Left forelimb (tissue), 1 donor: ENCODE data around the gene CORO7.

Source experiments
- DNase-seq: peaks from one replicate; pipeline ENCODE4 v3.0.0-alpha.2; 2018; ENCODE audit warnings: low spot score

Gene CORO7

GRCh38 chr16:4383591-4384444, 32.6 kb downstream of the CORO7 start:
- no peak for DNase-seq

- DNase-seq = no peak
Observed at GRCh38 chr16:4382795-4383357, 33.5 kb downstream of the CORO7 start.

- no peak for DNase-seq
Observed at GRCh38 chr16:4381935-4382794, 34.2 kb downstream of the CORO7 start.

DNA sequence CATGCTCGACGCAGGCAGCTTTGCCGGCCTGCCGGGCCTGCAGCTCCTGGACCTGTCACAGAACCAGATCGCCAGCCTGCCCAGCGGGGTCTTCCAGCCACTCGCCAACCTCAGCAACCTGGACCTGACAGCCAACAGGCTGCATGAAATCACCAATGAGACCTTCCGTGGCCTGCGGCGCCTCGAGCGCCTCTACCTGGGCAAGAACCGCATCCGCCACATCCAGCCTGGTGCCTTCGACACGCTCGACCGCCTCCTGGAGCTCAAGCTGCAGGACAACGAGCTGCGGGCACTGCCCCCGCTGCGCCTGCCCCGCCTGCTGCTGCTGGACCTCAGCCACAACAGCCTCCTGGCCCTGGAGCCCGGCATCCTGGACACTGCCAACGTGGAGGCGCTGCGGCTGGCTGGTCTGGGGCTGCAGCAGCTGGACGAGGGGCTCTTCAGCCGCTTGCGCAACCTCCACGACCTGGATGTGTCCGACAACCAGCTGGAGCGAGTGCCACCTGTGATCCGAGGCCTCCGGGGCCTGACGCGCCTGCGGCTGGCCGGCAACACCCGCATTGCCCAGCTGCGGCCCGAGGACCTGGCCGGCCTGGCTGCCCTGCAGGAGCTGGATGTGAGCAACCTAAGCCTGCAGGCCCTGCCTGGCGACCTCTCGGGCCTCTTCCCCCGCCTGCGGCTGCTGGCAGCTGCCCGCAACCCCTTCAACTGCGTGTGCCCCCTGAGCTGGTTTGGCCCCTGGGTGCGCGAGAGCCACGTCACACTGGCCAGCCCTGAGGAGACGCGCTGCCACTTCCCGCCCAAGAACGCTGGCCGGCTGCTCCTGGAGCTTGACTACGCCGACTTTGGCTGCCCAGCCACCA, 35.1 kb downstream of the CORO7 start:
- no peak for DNase-seq

GRCh38 chr16:4380119-4381063, 36.0 kb downstream of the CORO7 start:
- no peak for DNase-seq

- DNase-seq = no peak
Observed at GRCh38 chr16:4378999-4379690, 37.3 kb downstream of the CORO7 start.

GRCh38 chr16:4378161-4378666, 38.2 kb downstream of the CORO7 start:
- DNase-seq = no peak

- DNase-seq = no peak
Observed at GRCh38 chr16:4377573-4378154, 38.7 kb downstream of the CORO7 start.

DNA sequence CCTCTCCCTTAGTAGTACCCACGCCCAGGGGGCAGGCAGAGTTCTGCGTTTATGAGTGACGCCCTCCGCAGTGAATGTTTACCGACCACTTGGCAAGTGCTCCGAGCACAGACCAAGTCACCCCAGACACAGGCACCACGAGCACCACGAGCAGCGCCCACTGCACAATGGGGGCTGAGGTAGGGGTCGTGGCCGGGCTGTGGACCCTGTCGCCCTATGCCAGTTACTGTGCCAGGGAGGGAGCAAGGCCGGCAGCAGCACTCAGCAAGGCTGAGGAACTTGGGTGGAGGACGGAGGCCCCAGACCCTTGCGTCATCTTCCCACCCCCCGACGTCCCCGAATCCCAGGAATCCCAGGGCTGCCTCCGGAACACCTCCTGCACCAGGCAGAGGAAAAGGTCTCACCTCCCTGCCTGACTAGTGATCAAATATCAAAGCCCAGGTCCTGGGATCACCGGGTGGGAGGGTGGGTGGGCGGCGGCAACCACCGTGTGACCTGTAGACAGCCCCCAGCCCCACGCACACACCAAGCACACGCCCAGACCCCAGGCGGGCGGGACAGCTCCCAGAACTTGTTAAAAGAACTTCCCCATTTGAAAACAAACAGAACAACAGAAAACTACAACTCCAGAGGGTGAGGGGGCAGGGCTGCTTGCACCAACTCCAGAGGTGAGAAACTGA, 39.4 kb downstream of the CORO7 start:
- DNase-seq = no peak

GRCh38 chr16:4376126-4376892, 40.1 kb downstream of the CORO7 start:
- peak; percentile 90 for DNase-seq

DNA sequence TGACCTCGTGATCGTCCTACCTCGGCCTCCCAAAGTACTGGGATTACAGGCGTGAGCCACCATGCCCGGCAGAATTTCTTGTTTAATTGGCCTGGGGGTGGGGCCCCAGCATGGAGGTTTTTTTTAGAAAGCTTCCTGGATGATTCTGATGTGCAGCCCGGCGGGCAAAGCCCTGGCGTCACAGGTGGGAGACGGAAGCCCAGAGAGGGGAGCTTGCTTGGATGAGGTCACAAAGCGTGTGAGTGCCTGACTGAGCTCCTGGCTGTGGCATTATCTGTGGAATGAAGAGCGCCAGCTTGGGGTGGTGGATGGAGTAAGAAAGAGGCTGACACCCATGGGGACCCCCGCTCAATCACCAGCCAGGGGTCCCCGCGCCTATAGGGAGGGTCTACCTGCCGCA, 40.7 kb downstream of the CORO7 start:
- no peak for DNase-seq

DNA sequence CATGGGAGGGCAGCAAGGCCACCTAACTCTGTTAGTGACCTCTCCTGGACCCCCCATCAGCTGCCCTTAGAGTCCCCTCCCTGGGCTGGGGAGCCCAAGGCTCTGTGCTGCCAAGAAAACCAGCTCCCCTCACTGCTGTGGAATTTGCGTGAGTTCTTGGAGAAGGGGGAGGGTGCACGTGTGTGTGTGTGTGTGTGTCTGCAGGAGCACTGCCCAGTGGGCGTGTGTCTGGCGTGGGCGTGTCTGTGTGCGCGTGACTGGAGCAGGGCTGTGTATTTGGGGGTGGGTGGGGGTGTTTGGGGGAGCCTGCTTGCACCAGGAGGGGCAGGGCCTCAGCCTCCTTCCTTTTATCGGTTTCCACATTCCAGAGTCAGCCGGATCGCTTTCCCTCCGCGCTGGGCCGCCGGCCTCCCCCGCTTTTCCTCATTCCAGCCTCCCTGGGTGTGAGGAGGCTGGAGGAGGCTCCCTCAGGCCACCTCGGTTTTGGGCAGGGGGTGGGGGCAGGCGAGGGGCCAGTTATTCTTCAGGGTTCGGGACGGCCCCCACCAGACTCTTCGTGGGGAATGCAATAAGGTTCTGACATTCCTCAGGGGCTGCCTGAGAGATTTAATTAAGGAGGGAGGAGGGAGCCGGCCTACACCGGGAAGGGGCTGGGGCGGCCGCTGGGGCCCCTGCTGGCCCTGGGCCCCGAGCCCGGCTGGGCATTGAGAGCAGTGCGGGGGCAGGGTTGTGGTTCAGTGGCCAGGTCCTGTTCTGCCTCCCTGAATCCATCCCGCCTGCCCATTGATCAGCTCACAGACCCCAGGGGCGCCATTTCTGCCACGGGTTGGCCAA, 42.3 kb downstream of the CORO7 start:
- peak; percentile 88 for DNase-seq

- no peak for DNase-seq
Observed at GRCh38 chr16:4373356-4373908, 43.0 kb downstream of the CORO7 start.

GRCh38 chr16:4372578-4373355, 43.6 kb downstream of the CORO7 start:
- DNase-seq = no peak

DNA sequence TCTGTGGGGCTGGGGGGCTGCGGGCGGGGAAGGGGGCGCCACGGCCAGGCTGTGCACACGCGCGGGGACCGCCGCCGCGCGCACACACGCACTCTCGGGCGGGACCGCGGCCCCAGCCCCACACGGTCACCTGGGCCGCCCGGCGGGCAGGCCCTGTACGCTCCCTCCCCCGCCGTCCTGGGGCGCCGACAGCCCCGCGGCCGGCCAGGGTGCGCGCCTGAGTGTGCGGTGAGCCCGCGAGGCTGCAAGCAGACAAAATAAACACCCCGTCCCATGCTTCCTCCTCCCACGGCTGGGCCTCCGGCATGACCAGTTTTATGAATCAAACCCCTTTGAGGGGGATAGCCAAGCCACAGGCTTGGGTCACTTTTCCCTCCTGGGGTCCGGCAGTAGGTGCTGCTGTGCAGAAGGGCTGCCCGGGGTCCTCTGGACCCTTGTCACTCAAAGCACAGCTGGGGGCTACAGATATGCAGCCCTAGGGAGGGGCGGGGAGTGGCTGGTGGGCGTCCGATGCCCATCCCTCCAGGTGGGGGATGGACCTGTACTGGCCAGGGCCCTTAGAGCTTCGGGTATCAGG, 44.3 kb downstream of the CORO7 start:
- DNase-seq = no peak
